Keratinocyte (primary cell): ENCODE results near the gene LYVE1.

Experiments
- CTCF ChIP-seq, 3 experiments: IDR thresholded peaks in 1 of 3; conservative IDR thresholded peaks in 1 of 3; optimal IDR thresholded peaks in 1 of 3; 2 replicates in 2 of 3; 3 replicates in 1 of 3; pipeline versions ENCODE3 to v1.5.1; 2011; ENCODE audit warnings: low read length in 3 of 3, mild to moderate bottlenecking in 3 of 3, moderate library complexity in 2 of 3, control low read depth in 1 of 3, inconsistent platforms in 1 of 3; ENCODE audit not compliant: insufficient read depth in 2 of 3; ENCODE audit errors: extremely low read depth in 1 of 3
- EZH2 ChIP-seq: IDR thresholded peaks from one replicate; pipeline ENCODE4 v1.6.1; 2012; ENCODE audit warnings: inconsistent platforms, mild to moderate bottlenecking, low read length, moderate library complexity

DNA sequence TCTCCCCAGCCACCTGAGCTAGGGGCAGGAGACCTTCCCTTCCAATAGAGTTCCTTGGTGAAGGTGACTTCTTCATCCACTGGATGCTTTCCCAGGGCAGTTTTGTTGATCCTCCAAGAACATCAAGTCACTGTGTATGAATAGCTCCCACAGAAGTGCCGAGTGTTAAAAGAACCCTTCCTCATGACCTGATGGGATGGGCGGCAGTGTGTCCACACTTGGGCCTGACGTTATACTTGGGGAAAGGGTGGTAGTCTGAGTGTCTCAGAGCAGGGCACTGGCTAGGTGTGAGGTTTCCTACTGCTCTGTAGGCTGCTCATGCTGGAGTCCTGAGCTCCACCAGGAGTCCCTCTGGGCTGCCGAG, 7.6 kb upstream of the LYVE1 start:
- TF ChIP-seq CTCF (optimal IDR thresholded peaks at IDR 0.05 in 1 of 3, IDR thresholded peaks at IDR 0.05 in 1 of 3, conservative IDR thresholded peaks at IDR 0.05 in 1 of 3; ENCODE audit: extremely low read depth in 1 of 3, insufficient read depth in 2 of 3, low read length in 3 of 3) (no peak), EZH2 (no peak)
